HG02852 (cell line): ENCODE measurements around the gene MANEA.

Source experiments
- ATAC-seq: cut with Tn5 transposase; IDR thresholded peaks from one replicate; pipeline ENCODE4 v1.9.1; 2021; ENCODE audit warnings: mild to moderate bottlenecking, moderate library complexity; ENCODE audit not compliant: unreplicated experiment

Gene MANEA

GRCh38 chr6:95587989-95588388 lies 10.7 kb downstream of the MANEA start:
- no peak for ATAC-seq

- ATAC-seq, result no peak
These were observed 11.7 kb downstream of the MANEA start for GRCh38 chr6:95589067-95589466.

- no peak for ATAC-seq
These were observed 12.7 kb downstream of the MANEA start for GRCh38 chr6:95589826-95590570.

- no peak for ATAC-seq
These were observed 15.7 kb downstream of the MANEA start for GRCh38 chr6:95593025-95593424.

- no peak for ATAC-seq
These were observed 18.7 kb downstream of the MANEA start for GRCh38 chr6:95596021-95596420.

GRCh38 chr6:95599706-95600105 lies 22.4 kb downstream of the MANEA start:
- no peak for ATAC-seq

- ATAC-seq, result no peak
These were observed 23.8 kb downstream of the MANEA start for GRCh38 chr6:95601133-95601532.

- no peak for ATAC-seq
These were observed 36.8 kb downstream of the MANEA start for GRCh38 chr6:95614094-95614493.

GRCh38 chr6:95629551-95629950 lies 52.2 kb downstream of the MANEA start:
- ATAC-seq, result no peak

GRCh38 chr6:95636552-95637431 lies 59.5 kb downstream of the MANEA start:
- no peak for ATAC-seq

GRCh38 chr6:95648636-95649035 lies 71.3 kb downstream of the MANEA start:
- ATAC-seq, result no peak

- no peak for ATAC-seq
These were observed 72.1 kb downstream of the MANEA start for GRCh38 chr6:95649451-95649850.

GRCh38 chr6:95654176-95654575 lies 76.8 kb downstream of the MANEA start:
- no peak for ATAC-seq

- no peak for ATAC-seq
These were observed 81.6 kb downstream of the MANEA start for GRCh38 chr6:95658886-95659285.
